Effector CD8-positive, alpha-beta T cell (primary cell): ENCODE results near the gene KIAA1614.

Experiments used
- DNase-seq: peaks from one replicate; lab custom pipeline; 2025; lab: John Stamatoyannopoulos, UW

KIAA1614 gene

GRCh38 chr1:180907313-180908055, 5.2 kb upstream of the KIAA1614 start:
- no peak for DNase-seq

GRCh38 chr1:180908074-180908765, 4.5 kb upstream of the KIAA1614 start:
- no peak for DNase-seq

GRCh38 chr1:180909005-180909414, 3.7 kb upstream of the KIAA1614 start:
- no peak for DNase-seq

DNA sequence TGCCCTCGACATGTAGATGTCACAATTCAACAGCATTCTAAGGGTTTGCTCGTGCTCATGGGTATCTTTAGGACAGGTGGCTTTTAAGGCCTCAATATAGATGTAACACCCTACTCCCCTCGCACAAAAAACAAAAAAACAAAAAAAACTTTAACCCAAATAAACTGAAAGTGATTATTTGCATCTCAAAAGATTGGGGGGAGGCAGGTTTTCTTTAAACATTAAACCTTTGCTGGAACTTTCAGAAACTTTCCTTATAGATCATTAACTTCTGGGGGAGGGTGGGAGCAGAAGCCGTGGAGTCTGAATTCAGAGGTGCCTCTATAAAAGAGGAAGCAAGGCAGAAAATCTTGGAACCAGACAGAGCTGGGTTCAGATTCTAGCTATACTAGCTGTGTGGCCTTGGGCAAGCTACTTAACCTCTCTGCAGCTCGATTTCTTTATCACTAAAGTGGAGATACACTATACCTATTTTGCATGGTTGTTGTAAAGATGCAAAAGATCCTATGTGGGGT, 3.2 kb upstream of the KIAA1614 start:
- no peak for DNase-seq

DNA sequence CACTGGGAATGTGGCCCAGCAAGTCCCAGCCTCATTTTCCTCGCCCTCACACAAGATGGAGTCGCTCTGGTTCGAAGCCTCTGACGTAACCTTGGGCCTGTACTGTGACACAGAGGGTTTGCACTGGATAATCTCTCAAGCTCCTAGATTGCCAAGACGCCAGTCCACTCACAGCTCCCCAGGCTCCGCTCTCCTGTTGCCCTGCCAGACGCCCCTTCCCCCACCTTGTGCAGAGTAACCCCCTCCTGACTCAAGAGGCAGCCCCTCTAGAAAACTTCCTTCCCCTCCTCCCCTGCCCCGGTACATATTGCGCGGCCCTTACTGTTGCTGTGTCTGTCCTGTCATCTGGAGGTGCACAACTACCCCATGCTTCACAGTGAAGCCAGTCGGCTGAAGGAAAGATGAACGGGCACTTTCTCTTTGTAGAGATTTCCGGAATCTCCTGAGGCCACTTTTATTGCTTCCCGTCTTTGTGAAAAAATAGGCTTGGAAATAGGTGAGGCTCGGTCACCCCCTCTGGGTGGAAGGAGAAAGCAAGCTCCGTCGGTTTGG, 981 bp upstream of the KIAA1614 start:
- no peak for DNase-seq

DNA sequence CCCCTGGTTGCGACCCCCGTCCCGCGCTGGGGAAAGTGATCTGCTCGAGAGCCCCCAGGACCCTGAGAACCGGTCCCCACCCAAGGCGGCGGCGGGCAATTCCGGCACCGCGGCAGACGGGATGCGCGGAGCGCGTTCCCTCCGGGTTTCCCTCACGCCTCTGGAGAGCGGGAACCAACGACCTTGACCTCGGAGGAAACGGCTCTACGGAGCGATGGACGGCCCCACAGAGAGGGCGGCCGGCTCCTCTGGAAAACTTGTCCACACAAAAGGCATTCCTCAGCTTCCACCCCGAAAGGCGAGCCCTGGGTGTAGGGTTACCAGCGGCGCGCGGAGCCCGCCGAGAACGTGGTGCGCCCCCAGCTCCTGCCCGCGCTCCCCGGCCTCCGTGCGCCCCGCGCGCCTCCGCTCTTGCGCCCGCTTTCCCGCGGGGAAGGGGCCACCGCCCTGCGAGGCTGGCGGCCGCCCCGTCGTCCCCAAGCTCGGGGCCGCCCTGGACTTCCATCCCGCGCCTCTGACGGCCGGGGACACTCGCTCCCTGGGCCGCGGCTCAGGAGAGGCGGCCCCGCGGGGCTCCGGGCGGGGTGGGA, 391 bp upstream of the KIAA1614 start:
- no peak for DNase-seq

- DNase-seq, result no peak
Observed at GRCh38 chr1:180915426-180915965, 2.8 kb downstream of the KIAA1614 start.

GRCh38 chr1:180916012-180916770, 3.5 kb downstream of the KIAA1614 start:
- DNase-seq, result no peak

- DNase-seq, result no peak
Observed at GRCh38 chr1:180916771-180917170, 4.1 kb downstream of the KIAA1614 start.

DNA sequence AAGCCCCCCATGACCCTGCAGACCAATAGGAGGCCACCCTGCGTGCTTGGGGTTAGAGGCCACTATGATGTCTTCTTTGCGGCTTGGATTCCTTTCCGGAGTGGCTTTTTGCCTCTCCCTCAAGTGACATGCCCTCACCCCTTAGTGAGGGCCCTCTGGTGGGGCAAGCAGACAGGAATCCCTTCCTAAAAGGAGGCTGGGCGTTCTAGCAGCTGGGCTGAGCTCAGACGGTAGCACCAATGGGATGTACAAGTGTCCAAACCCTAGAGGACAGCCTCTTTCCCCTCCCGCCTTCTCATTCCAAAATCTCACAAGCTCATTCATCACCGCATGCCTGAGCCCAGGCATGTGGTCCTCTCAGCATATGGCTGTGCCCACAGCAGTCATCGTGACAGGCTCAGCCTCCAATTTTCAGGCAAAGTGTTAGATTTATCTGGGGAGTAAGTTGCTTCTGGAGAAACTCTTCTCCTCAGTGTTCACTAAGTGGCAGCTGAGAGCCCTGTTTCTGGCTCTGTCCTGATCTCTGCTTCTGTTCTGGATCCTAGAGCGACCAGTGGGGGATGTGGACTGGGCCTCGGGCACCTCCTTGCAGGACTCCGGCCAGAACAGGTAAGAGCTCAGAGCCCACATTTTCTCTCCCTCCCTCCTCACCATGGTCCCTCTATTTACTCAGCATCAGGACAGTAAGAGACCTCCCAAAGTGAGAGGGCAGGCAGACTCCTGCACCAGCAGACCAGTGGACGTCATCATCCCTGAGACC, 4.8 kb downstream of the KIAA1614 start:
- no peak for DNase-seq

DNA sequence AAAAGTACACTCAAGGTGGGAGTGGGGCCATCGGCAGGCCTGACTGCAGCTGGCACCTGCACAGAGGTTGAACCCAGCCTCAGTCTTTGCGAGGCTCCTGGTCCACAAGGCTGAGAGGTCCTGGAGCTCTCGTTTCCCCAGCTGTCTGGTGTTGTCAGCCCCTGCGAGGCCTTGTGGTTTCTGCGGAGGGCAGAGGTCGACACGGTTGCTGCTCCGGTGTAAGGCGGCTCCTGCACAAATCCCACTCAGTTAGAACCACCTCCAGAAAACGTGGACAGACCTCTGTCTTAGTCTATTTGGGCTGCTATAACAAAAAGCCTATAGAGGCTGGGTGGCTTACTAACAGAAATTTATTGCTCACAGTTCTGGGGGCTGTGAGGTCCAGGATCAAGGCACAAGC, 5.8 kb downstream of the KIAA1614 start:
- no peak for DNase-seq

DNA sequence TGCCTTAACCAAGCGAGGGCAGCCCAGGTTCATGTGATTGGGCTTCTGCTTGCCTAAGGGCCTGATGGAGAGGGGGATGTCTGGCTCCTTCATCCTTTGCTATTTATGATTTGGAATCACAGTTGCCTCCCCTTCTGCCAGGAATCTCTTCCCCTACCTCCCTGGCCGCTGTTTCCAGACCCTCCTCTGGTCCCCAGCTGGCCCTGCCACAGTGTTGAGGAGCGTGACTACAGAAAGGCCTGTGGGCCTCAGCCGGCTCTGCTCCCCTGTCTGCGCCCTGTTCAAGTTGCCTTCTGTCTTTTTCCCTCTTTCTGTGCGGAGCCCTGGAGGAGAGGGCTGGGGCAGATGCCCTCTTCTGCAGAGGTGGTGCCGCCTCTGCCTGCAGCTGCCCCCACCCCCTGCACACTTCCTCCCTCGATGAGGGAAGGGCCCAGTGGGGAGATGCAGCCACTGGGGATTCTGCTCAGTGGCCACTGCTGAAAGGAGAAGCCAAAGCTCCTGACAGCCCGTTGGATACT, 6.5 kb downstream of the KIAA1614 start:
- no peak for DNase-seq

DNA sequence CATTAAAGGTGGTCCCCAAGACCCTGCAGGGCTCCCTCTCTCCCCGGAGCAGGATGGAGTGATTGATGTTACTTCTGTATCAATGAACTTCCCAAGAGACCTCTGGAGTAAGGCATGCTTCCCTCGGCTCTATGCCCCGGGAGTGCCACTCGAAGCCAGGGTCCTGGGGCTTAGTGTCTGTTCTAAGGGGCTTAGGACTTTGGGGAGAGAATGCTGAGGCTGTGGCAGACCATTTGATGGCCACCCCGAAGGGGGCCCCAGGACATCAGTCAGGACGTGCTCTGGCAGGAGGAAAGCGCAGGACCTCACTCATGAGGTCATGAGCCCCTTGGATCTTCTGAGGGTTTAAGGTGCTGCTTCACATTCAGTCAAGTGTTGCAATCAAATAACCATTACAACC, 7.5 kb downstream of the KIAA1614 start:
- no peak for DNase-seq

- no peak for DNase-seq
Observed at GRCh38 chr1:180920702-180921101, 8.0 kb downstream of the KIAA1614 start.

- DNase-seq, result no peak
Observed at GRCh38 chr1:180921386-180921785, 8.7 kb downstream of the KIAA1614 start.

DNA sequence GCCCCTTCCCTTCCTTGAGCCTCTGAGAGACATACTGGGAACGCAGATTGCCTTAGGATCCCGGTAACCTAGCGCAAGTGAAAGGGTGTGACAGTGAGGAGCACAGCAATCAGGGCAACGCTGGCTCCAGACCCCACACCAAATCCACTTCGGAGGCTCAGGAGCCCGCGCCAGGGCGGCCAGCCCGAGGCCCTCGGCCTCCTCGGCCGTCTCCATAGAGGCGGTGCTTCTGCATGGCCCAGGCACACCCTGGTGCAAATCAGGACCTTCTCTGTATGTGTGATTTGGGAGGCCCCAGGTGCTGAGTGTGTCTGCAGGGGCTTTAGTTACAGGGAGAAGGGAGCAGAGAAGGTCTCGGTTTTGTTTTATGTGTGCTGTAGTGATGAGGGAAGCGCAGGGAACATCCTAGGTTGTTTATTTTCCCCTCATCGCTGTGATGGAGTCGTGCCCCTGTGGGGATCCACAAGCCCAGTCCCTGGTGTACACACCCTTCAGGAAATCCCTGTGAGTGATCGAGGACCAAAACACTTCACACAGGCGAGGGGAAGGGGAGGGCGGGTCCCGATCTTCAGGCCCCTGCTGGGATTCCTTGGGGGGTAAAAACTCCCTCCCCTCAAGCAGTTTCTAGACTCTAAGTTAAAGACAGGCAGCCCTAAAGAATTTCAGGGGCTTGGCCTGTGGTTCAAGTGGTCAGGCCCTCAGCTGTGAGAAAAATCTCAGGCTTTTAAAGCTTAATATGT, 9.4 kb downstream of the KIAA1614 start:
- DNase-seq, result no peak

DNA sequence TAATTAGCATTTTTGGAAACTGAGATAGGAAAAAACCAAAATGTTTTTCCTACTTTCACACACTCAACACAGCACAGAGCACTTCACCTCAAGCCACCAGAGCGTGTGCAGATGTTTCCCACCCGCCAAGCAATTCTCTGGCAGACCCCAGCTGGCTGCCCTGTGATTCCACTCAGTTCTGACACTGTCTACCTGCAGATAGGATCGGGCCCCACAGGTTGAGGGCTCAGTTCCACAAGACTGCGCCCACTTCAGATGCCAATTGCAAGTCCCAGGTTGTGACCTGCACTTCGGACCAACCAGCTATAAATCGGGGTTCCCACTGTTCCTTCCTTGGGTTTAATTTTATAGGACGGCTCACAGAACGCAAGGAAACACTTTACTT, 9.9 kb downstream of the KIAA1614 start:
- DNase-seq, result no peak

- DNase-seq, result no peak
Observed at GRCh38 chr1:180923021-180923841, 10.5 kb downstream of the KIAA1614 start.

- no peak for DNase-seq
Observed at GRCh38 chr1:180923887-180924286, 11.2 kb downstream of the KIAA1614 start.
